ENCODE measurements around the gene ATP2A3.

GRCh38 chr17:3988297-3989040 lies 24.2 kb upstream of the ATP2A3 start:
- no peak for TF ChIP-seq CTCF (IDR thresholded peaks at IDR 0.05 in 4 of 5, conservative IDR thresholded peaks at IDR 0.05 in 1 of 5)
- no peak for TF ChIP-seq POLR2A (IDR thresholded peaks at IDR 0.05)

Data from gastrocnemius medialis (tissue), 4 donors.